IMR-90 (cell line): Measurements from ENCODE around the gene COLEC11.

Experiments
- CEBPB ChIP-seq: IDR thresholded peaks from 2 replicates; pipeline ENCODE4 v1.6.1; 2012; ENCODE audit warnings: low read depth, low read length, improper control_type of control experiment
- CHD1 ChIP-seq: IDR thresholded peaks from 2 replicates; pipeline ENCODE4 v1.6.1; 2012; ENCODE audit warnings: low read depth, low read length, improper control_type of control experiment
- CTCF ChIP-seq: conservative IDR thresholded peaks from 2 replicates; pipeline ENCODE4 v1.5.1; 2012; ENCODE audit warnings: mild to moderate bottlenecking, low read depth, low read length, improper control_type of control experiment
- ELK1 ChIP-seq: fragments of 150-350 bp; IDR thresholded peaks from 2 replicates; pipeline ENCODE4 v1.6.1; 2016; ENCODE audit warnings: low read depth, mild to moderate bottlenecking, low read length, moderate library complexity, borderline replicate concordance
- FOS ChIP-seq: fragments of 150-350 bp; IDR thresholded peaks from 2 replicates; pipeline ENCODE4 v1.6.1; 2016; ENCODE audit warnings: low read depth, low read length
- MXI1 ChIP-seq: IDR thresholded peaks from 2 replicates; pipeline ENCODE4 v1.6.1; 2012; ENCODE audit warnings: low read depth, mild to moderate bottlenecking, low read length, moderate library complexity, borderline replicate concordance
- POLR2A ChIP-seq: IDR thresholded peaks from 2 replicates; pipeline ENCODE4 v1.6.1; 2012; ENCODE audit warnings: mild to moderate bottlenecking, low read depth, low read length
- RAD21 ChIP-seq: IDR thresholded peaks from 2 replicates; pipeline ENCODE4 v1.6.1; 2012; ENCODE audit warnings: low read length, improper control_type of control experiment
- RCOR1 ChIP-seq: IDR thresholded peaks from 2 replicates; pipeline ENCODE4 v1.6.1; 2012; ENCODE audit warnings: mild to moderate bottlenecking, low read length, improper control_type of control experiment; ENCODE audit not compliant: insufficient replicate concordance
- RFX5 ChIP-seq: IDR thresholded peaks from 2 replicates; pipeline ENCODE4 v1.8.0; 2012; ENCODE audit warnings: low read depth, mild to moderate bottlenecking, low read length, moderate library complexity
- SMC3 ChIP-seq: fragments of 150-350 bp; IDR thresholded peaks from 2 replicates; pipeline ENCODE4 v1.6.1; 2016; ENCODE audit warnings: low read depth, mild to moderate bottlenecking, antibody characterized with exemption, low read length, moderate library complexity

DNA sequence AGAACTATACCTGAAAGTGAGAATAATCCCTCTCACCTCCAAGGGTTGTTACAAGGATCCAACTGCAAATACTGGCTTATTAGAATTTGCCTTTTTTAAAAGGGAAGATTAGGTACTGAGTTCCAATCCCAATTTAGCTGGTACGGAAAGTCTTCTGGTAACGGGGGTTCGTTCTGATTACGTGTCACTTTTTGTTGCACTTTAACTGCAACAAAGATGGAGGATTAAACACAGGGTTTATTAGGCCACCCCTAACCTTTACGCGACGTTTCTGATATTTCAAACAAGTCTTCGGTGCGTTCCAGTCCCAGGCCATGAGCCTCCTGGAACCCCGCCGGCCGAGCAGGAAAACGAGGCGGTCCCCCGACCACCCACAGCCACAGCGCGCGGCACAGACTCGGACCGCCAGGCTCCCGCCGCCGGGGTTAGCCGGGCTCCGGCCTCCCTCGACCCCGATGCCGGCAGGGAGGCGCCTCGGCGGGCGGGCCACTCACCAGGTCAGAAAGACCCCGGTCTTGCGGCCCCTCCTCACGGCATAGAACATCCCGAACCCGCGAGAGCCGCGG is 37.2 kb upstream of the COLEC11 start:
- TF ChIP-seq POLR2A (no peak), CTCF (no peak), RFX5 (no peak), RAD21 (no peak), SMC3 (no peak), CHD1 (0 out of 2 replicates have a peak, but pooled peaks have one; percentile 85), FOS (no peak), RCOR1 (no peak), MXI1 (no peak), ELK1 (no peak), CEBPB (no peak)
